ENCODE results near the gene CXXC5. TPM values are rescaled to one million over a fixed set of nuclear protein-coding genes. Genes with fewer than 3 reads are reported as not detected.

CXXC5 gene
- total RNA-seq, 4 donors from 2014 or later: 52.3 to 81.8 (median 62.6) TPM

DNA sequence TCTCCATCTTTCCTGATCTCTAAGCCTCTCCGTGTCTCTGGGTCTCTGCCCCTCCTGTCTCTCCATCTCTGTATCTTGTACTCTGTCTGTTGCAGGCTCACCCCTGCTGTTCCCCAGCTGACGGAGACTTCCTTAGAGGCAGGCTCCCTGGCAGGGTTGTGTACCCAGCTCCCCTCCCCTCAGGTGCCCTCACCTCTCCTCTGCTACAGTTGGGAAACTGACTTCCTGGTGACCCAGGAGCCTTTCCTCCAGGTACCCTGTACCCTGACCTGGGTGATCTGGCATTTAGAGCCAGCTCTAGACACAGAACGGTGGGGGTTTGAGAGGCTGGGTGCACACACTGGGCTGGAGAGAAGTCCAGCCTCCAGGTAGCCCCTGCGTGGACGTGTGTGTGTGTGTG lies 37.7 kb downstream of the CXXC5 start:
- no peak overlapping the region for H3K27ac ChIP-seq
- no peak overlapping the region for H3K4me3 ChIP-seq (replicated peaks in 1 of 3)
- H3K36me3 ChIP-seq: peaks cover 12 to 22% of the 10 kb centered on the region in 2 donors
- peaks cover 15 to 40% of the 10 kb centered on the region in 2 donors for H3K4me1 ChIP-seq
- 86 to 87% methylated on average over 5 of the region's 5 CpGs for WGBS, 2 donors
- TF ChIP-seq POLR2A (IDR thresholded peaks at IDR 0.05): no peak
- TF ChIP-seq, protein P1, sequence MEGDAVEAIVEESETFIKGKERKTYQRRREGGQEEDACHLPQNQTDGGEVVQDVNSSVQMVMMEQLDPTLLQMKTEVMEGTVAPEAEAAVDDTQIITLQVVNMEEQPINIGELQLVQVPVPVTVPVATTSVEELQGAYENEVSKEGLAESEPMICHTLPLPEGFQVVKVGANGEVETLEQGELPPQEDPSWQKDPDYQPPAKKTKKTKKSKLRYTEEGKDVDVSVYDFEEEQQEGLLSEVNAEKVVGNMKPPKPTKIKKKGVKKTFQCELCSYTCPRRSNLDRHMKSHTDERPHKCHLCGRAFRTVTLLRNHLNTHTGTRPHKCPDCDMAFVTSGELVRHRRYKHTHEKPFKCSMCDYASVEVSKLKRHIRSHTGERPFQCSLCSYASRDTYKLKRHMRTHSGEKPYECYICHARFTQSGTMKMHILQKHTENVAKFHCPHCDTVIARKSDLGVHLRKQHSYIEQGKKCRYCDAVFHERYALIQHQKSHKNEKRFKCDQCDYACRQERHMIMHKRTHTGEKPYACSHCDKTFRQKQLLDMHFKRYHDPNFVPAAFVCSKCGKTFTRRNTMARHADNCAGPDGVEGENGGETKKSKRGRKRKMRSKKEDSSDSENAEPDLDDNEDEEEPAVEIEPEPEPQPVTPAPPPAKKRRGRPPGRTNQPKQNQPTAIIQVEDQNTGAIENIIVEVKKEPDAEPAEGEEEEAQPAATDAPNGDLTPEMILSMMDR (IDR thresholded peaks at IDR 0.05): no peak
- intact Hi-C loops (cut with DNase I): loop anchor here (5.0 to 10.0 kb wide), 2 partner anchors 49 to 79 kb away; no protein-coding TSS in a partner anchor
- H3K27me3 ChIP-seq: no peaks in the 10 kb centered on the region
- DNase-seq: no peak
- no peaks in the 10 kb centered on the region for H3K9me3 ChIP-seq

DNA sequence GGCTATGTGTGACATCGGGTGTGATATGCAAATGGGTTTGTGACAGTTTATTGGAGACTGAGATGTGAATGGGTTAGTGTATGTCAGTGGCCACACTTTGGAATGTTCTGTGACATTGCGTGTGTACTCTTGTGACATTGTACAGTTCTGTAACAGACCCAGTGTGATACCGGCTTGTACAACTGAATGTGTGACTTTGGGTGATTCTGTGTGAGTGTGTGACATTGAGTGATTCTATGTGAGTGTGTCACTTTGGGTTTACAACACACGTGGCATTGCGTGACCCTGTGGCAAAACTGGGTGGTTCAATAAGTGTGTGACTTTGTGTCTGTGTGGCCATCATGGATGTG lies 38.2 kb downstream of the CXXC5 start:
- no peak overlapping the region for H3K4me3 ChIP-seq (replicated peaks in 1 of 3)
- peaks cover 19 to 45% of the 10 kb centered on the region in 2 donors for H3K4me1 ChIP-seq
- intact Hi-C loops (cut with DNase I): loop anchor here (5.0 to 10.0 kb wide), 2 partner anchors 49 to 78 kb away; no protein-coding TSS in a partner anchor
- H3K36me3 ChIP-seq: peaks cover 9 to 20% of the 10 kb centered on the region in 2 donors
- H3K27me3 ChIP-seq: no peaks in the 10 kb centered on the region
- WGBS, 2 donors: 88 to 92% methylated on average over 5 of the region's 5 CpGs
- no peak for TF ChIP-seq POLR2A (IDR thresholded peaks at IDR 0.05)
- TF ChIP-seq, protein P1 (IDR thresholded peaks at IDR 0.05): no peak
- no peak overlapping the region for H3K27ac ChIP-seq
- no peak for DNase-seq
- H3K9me3 ChIP-seq: no peaks in the 10 kb centered on the region

DNA sequence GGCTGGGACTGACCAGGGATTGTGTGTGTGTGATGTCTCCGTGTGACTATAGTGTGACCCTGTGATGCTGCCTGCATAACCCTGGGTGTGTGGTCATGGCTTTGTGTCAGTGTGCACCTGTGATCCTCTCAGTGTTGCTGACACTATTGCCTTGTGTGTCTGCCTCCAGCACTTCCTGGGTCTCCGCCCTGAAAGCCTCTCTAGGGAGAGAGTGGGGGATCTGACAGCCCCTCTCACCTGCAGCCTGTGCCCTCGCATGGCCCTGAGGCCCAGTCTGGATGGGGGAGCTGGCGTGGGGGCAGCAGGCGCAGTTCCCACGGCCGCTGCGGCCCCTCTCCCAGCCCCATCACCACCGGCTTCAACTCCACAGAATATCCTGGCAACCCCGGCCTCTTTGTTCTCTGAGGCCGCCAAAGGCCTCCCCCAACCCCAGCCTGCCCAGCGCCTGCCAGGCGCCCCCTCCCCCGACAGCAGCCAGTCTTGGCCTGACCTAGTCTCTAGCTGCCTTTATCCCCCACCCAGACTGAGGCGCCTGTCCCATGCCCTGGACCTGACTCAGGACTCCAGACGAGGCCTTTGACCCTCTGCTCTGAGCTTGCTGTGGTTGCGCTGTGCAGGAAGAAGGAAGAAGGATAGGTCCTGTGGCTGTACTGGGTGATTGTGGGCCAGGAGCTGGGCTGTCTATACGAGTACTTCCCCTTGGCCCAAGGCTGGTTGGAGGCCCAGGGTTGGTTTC lies 38.7 kb downstream of the CXXC5 start:
- Histone ChIP-seq H3K4me3 (replicated peaks in 1 of 3) (no peak overlapping the region), H3K9me3 (no peaks in the 10 kb centered on the region), H3K27me3 (no peaks in the 10 kb centered on the region), H3K27ac (peak overlapping the region in 1 of 3 donors; percentile 24), H3K36me3 (peaks cover 7 to 20% of the 10 kb centered on the region in 2 donors), H3K4me1 (peaks cover 25 to 50% of the 10 kb centered on the region in 2 donors)
- DNase-seq: no peak
- intact Hi-C loops (cut with DNase I): loop anchor here (5.0 to 10.0 kb wide), 2 partner anchors 50 to 78 kb away; no protein-coding TSS in a partner anchor
- 93 to 94% methylated on average over 13 to 18 of the region's 18 CpGs for WGBS, 2 donors
- no peak for TF ChIP-seq POLR2A (IDR thresholded peaks at IDR 0.05)
- TF ChIP-seq, protein P1 (IDR thresholded peaks at IDR 0.05): no peak

DNA sequence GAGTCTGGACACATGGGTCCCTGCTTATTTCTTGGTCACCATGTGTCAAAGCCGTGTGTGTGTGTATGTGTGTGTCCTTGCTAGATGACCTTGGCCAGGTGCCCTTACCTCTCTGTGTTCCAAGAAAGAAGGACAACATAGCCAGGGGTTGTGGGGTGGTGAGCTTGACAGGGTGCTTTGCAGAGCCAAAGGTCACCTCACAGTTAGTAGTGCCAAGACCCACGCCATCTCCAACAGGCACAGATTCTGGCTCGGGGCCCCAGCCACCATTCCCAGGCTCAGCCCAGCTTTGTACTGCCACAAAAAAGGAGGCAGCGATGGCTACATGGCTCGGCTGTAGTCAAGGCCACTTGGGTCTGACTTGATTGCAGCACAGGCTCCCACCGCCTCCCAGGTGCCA lies 39.5 kb downstream of the CXXC5 start:
- H3K36me3 ChIP-seq: peaks cover 4 to 16% of the 10 kb centered on the region in 2 donors
- peak overlapping the region in 1 of 3 donors; percentile 24 for H3K27ac ChIP-seq
- H3K27me3 ChIP-seq: no peaks in the 10 kb centered on the region
- H3K4me1 ChIP-seq: peaks cover 32 to 58% of the 10 kb centered on the region in 2 donors
- TF ChIP-seq, protein P1 (IDR thresholded peaks at IDR 0.05): no peak
- no peaks in the 10 kb centered on the region for H3K9me3 ChIP-seq
- peak in 1 of 2 donors; percentile 49 for DNase-seq
- intact Hi-C loops (cut with DNase I): loop anchor here (5.0 to 10.0 kb wide), 2 partner anchors 50 to 77 kb away; no protein-coding TSS in a partner anchor
- no peak overlapping the region for H3K4me3 ChIP-seq (replicated peaks in 1 of 3)
- WGBS, 2 donors: 62 to 72% methylated on average over 2 to 4 of the region's 6 CpGs

DNA sequence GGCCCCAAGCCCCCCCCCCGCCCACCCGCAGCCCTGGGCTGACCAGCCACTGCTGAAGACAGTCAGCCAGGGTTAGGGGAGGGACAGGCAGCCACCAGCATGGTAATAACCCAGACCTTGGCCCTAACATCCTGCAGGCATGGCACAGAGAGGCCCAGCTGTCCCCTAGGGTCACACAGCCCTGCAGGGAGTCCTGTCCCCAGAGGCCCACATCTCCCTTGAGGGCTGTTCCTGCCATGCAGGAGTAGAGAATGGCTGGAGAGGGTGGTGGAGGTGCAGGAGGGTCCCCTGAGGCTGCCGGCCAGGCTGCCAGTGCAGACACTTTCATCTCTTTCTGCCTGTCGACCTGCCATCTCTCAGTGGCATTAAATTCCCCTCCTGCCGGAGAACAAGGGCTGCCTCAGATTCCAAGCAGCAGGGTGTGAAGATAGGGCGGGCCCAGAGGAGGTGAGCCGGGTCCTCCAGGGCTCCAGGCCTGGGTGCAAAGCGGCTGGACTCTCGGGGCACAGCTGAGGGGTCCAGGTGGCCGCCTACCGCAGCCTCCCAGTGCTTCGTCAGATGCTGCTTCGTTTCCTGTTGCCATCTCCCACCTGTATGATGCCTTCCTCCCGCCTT lies 40.0 kb downstream of the CXXC5 start:
- TF ChIP-seq POLR2A (IDR thresholded peaks at IDR 0.05): no peak
- TF ChIP-seq, protein P1 (IDR thresholded peaks at IDR 0.05): no peak
- Histone ChIP-seq H3K27me3 (no peaks in the 10 kb centered on the region), H3K9me3 (no peaks in the 10 kb centered on the region), H3K4me3 (replicated peaks in 1 of 3) (no peak overlapping the region), H3K4me1 (peaks cover 34 to 63% of the 10 kb centered on the region in 2 donors), H3K27ac (no peak overlapping the region), H3K36me3 (peaks cover 4 to 11% of the 10 kb centered on the region in 2 donors)
- no peak for DNase-seq
- intact Hi-C loops (cut with DNase I): loop anchor here (5.0 to 10.0 kb wide), 2 partner anchors 51 to 77 kb away; no protein-coding TSS in a partner anchor
- 73% methylated on average over 7 to 12 of the region's 14 CpGs for WGBS, 2 donors
